ENCODE data around the gene STRN3.
"Not testable (repeated sequence)": the region's sequence is repeated elsewhere in the genome, so short reads cannot be mapped to it uniquely, and the experiment has no call there.

GRCh38 chr14:31062908-31063307, 36.7 kb upstream of the STRN3 start:
- not testable (repeated sequence) for TF ChIP-seq CTCF, POLR2AphosphoS5, POLR2A, EP300 (IDR thresholded peaks at IDR 0.05)
